22Rv1 (cell line): ENCODE data around the gene CYP17A1.

Experiments used
- H3K27ac ChIP-seq: fragments of 450-650 bp; 2 replicates; pipeline ENCODE4 v1.5.1; 2017
- CTCF ChIP-seq: fragments of 450-650 bp; IDR thresholded peaks from 2 replicates; pipeline ENCODE4 v1.5.1; 2017; ENCODE audit warnings: mild to moderate bottlenecking
- ZFX ChIP-seq: fragments of 450-650 bp; IDR thresholded peaks from 2 replicates; pipeline ENCODE4 v1.6.1; 2017; ENCODE audit warnings: antibody characterized with exemption, borderline replicate concordance

The CYP17A1 gene

GRCh38 chr10:102837230-102837721 is at the start of gene CYP17A1:
Gene CYP17A1 (minus strand): TSS chr10:102837413. CDS start chr10:102837361, 52 bp downstream.
- no peak within 1 kb of the TSS for H3K27ac ChIP-seq
- TF ChIP-seq ZFX = no peak
- no peak for TF ChIP-seq CTCF

- TF ChIP-seq ZFX (no peak), CTCF (no peak)
- H3K27ac ChIP-seq = no peak overlapping the region
Observed at GRCh38 chr10:102880256-102880655, 43.0 kb upstream of the CYP17A1 start.

DNA sequence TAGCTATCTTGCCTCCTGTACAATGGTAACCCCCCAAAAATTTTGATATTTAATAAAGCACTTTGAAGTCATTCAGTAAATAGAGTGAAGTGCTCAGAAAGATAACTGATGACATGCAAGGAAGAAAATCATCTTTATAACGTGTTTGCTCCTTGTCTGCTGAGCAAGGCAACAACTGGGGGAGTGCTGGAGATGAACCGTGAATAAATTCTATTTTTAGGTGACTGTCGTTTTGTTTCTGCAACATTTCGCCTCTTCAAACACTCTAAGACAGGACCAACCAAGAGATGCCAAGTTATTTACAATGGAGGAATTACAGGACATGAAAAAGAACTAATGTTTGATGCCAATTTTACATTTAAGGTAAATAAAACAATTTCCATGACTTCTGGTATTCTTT is 41.4 kb upstream of the CYP17A1 start:
- H3K27ac ChIP-seq = no peak overlapping the region
- TF ChIP-seq CTCF (no peak), ZFX (no peak)

DNA sequence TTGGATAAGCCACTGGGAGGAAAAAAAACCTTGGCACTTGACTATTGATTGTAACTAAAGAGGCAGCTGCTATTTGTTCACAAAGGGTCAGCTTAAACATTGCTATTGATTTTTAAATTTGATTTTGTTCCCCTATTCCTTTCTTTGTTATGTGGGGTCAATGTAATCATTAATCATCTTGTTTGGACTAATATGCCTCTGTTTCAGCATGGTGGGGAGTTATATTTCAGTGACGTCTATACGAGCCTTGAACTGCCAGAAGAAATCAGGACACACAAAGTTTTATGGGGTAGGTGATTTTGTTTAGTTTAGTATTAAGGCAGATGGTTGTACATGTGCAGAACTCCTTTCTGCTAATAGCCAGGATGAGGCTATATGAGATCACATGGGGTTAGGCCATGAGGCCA is 39.5 kb upstream of the CYP17A1 start:
- TF ChIP-seq CTCF (no peak), ZFX (no peak)
- no peak overlapping the region for H3K27ac ChIP-seq

GRCh38 chr10:102872163-102872562 is 35.0 kb upstream of the CYP17A1 start:
- TF ChIP-seq CTCF (no peak), ZFX (no peak)
- no peak overlapping the region for H3K27ac ChIP-seq

DNA sequence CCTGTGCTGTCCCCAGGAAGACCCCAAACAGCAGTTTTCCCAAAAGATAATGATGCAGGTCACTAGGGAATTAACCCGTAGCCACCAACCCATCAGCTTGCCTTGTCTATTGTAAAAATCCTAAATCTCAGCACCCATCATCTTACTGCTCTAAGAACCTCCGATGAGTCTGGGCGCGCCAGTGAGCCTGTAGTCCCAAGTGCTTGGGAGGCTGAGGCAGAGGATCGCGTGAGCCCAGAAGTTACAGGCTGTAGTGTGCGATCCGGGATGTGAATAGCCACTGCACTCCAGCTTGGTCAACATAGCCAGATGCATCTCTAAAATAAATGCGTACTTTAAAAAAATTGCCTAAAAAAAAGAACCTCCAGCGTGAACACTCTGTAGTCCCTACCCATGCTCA is 33.0 kb upstream of the CYP17A1 start:
- TF ChIP-seq CTCF (no peak), ZFX (no peak)
- H3K27ac ChIP-seq = no peak overlapping the region

DNA sequence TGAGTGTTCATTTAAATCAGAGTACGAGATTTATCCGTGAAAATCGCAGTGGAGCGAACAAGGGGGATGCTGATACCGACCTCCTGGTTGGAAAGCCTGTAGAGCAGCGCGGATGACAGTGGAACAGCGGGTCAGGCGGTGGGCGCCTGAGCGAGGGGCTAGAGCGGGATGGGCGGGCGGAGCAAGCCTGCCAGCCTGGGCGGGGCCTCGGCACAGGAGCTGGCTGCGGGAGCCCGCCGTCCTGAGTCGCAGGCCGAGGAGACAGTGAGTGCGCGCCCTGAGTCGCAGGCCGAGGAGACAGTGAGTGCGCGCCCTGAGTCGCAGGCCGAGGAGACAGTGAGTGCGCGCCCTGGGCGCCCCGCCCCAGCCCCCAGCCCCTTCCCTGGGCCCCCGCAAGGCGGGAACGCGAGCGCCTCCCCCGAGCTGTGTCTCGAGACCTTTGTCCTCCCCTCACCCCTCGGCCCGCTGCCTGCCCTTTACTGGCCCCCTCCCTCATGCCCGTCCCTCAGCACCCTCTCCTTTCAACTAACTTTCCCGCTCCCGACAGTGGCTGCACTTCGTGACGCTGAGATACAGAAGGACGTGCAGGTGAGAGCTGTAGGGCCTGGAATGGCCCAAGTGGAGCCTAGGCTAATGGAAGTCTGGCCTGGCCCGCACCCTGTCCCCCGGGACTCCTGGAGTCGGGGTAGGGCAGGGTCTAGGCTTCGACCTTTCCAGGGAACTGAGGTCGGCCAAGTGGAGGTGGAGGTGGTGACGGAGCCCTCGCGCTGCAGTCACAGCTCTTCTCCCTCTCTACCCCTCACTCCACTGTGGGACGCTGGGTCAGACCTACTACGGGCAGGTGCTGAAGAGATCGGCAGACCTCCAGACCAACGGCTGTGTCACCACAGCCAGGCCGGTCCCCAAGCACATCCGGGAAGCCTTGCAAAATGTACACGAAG is 32.3 kb upstream of the CYP17A1 start, which contains the start of gene AS3MT:
Gene AS3MT (plus strand): TSS at position 213 of the 941 bp plus-strand sequence. CDS start 123 bp downstream, at position 336.
- TF ChIP-seq CTCF = no peak
- TF ChIP-seq ZFX = no peak
- no peak within 1 kb of the TSS for H3K27ac ChIP-seq
